Ascending aorta (tissue), 2 donors: ENCODE measurements around the gene FAM186B. TPM values are rescaled to one million over a fixed set of nuclear protein-coding genes. Genes with fewer than 3 reads are reported as not detected.
"Not testable (repeated sequence)": the region's sequence is repeated elsewhere in the genome, so short reads cannot be mapped to it uniquely, and the experiment has no call there.

Experiments
- DNase-seq, 2 donors: peaks; one replicate each; pipeline ENCODE4 v3.0.0-alpha.2; 2019; ENCODE audit warnings: low spot score in 2 of 2
- H3K27ac ChIP-seq, 2 donors: fragments of 200-600 bp; sonication (generic); one replicate each; pipeline ENCODE4 v1.5.1; 2016 to 2017; ENCODE audit warnings: mild to moderate bottlenecking in 1 of 2
- H3K27me3 ChIP-seq: fragments of 200-600 bp; sonication (generic); one replicate; pipeline ENCODE4 v1.5.1; 2017
- H3K36me3 ChIP-seq, 2 donors: fragments of 200-600 bp; sonication (generic); one replicate each; pipeline ENCODE4 v1.5.1; 2016
- H3K4me1 ChIP-seq, 2 donors: fragments of 200-600 bp; sonication (generic); one replicate each; pipeline ENCODE4 v1.5.1; 2016 to 2017; ENCODE audit warnings: mild to moderate bottlenecking in 1 of 2
- H3K4me3 ChIP-seq, 2 donors: fragments of 200-600 bp; sonication (generic); one replicate each; pipeline ENCODE4 v1.5.1; 2016 to 2017; ENCODE audit warnings: mild to moderate bottlenecking in 1 of 2
- H3K9me3 ChIP-seq, 2 donors: fragments of 200-600 bp; sonication (generic); one replicate each; pipeline ENCODE4 v1.5.1; 2016
- intact Hi-C: fragments of 100-400 bp; cut with DNase I; formaldehyde crosslinking; loops from one replicate; pipeline ENCODE4 v1.15.1; 2023
- total RNA-seq: library from RNA; depleted of rRNA; stranded (reverse); fragments of >200 nt; gene quantifications from one replicate; pipeline ENCODE4 v1.1.0, GENCODE V29; 2016
- TF ChIP-seq, protein P1 (sequence below), 3 experiments: fragments of 200-600 bp in 2 of 3; fragments of 450-650 bp in 1 of 3; sonication (generic) in 2 of 3; IDR thresholded peaks; one replicate each; pipeline ENCODE4 v1.5.1; 2016 to 2019; ENCODE audit warnings: antibody characterized with exemption in 3 of 3, mild to moderate bottlenecking in 1 of 3, moderate library complexity in 1 of 3

Gene FAM186B, protein sequence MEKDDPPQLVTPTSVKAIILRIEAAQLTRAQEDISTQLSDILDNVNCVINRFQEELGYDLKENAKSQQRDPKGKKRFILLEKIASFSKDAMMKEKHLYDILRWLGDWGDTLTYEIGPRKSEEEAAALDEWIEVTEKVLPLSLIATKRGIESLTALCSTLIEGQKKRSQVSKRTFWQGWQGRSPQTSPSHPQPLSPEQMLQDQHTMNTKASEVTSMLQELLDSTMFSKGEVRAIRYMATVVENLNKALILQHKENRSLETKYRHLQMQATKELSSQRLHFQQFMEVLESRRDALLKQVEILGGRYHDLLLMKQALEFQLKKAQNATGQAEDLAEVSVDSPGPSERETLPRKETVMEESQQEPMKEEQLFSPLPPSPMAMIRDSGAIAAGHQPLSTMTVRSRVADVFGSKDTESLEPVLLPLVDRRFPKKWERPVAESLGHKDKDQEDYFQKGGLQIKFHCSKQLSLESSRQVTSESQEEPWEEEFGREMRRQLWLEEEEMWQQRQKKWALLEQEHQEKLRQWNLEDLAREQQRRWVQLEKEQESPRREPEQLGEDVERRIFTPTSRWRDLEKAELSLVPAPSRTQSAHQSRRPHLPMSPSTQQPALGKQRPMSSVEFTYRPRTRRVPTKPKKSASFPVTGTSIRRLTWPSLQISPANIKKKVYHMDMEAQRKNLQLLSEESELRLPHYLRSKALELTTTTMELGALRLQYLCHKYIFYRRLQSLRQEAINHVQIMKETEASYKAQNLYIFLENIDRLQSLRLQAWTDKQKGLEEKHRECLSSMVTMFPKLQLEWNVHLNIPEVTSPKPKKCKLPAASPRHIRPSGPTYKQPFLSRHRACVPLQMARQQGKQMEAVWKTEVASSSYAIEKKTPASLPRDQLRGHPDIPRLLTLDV
- not detected for total RNA-seq

DNA sequence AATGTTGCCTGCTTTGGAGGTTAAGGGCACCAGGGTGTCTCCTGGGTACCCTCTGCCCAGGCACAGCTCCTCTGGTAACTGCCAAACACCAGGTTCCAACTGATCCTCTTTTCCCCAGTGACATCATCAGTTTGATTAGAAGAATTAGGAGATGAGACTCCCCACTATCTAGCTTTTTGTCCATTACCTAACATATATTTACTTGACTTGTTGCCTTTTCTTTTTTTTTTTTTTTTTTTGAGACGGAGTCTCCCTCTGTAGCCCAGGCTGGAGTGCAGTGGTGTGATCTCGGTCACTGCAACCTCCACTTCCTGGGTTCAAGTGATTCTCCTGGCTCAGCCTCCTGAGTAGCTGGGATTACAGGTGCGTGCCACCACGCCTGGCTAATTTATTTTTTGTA is at the start of gene FAM186B:
FAM186B (minus strand) TSS at position 101 of the 400 bp plus-strand sequence. CDS start 162 bp downstream, outside the sequence.
- H3K36me3 ChIP-seq, DNase-seq, H3K4me1 ChIP-seq, intact Hi-C loops, H3K27me3 ChIP-seq, H3K27ac ChIP-seq, H3K9me3 ChIP-seq, H3K4me3 ChIP-seq: not testable (repeated sequence)

- intact Hi-C loops = no loop called here
- DNase-seq = no peak
- Histone ChIP-seq H3K36me3 (peaks cover 19 to 82% of the 10 kb centered on the region in 2 donors), H3K9me3 (no peaks in the 10 kb centered on the region), H3K27me3 (no peaks in the 10 kb centered on the region), H3K4me1 (no peaks in the 10 kb centered on the region), H3K27ac (no peak overlapping the region), H3K4me3 (no peak overlapping the region)
- TF ChIP-seq, protein P1, sequence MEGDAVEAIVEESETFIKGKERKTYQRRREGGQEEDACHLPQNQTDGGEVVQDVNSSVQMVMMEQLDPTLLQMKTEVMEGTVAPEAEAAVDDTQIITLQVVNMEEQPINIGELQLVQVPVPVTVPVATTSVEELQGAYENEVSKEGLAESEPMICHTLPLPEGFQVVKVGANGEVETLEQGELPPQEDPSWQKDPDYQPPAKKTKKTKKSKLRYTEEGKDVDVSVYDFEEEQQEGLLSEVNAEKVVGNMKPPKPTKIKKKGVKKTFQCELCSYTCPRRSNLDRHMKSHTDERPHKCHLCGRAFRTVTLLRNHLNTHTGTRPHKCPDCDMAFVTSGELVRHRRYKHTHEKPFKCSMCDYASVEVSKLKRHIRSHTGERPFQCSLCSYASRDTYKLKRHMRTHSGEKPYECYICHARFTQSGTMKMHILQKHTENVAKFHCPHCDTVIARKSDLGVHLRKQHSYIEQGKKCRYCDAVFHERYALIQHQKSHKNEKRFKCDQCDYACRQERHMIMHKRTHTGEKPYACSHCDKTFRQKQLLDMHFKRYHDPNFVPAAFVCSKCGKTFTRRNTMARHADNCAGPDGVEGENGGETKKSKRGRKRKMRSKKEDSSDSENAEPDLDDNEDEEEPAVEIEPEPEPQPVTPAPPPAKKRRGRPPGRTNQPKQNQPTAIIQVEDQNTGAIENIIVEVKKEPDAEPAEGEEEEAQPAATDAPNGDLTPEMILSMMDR (IDR thresholded peaks at IDR 0.05) = no peak
Observed at GRCh38 chr12:49654715-49655114, 49.3 kb upstream of the FAM186B start.

DNA sequence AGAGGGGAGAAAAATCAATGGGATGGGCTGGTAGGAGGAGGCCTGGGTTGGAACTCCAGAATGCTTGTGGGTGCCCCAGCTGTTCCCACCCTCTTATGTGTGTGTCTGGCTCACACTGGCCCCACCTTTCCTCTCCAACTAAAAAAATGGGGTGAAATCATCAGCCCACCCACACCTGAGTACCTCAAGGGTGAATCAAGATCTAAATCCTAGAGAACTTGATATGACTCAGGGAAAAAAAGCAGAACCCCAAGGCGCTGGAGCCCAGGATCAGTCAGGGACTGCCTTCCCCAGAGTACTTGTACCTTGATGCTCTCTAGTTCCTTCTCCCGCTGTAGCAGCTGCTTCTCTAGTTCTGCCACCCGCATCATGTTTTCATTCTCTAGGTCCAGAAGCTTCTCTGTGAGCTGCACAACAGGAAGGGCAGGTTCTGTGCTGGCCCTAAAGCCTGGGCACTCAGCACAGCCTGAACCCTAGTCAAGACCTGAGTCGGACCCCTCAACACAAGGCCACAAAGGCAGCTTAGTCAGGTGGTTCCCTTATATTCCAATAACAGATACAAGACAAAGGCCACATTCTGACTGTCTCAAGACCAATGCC is 47.6 kb upstream of the FAM186B start:
- Histone ChIP-seq H3K9me3 (no peaks in the 10 kb centered on the region), H3K27ac (no peak overlapping the region), H3K4me3 (no peak overlapping the region), H3K4me1 (peaks cover 0 to 7% of the 10 kb centered on the region in 2 donors), H3K36me3 (peaks cover 13 to 80% of the 10 kb centered on the region in 2 donors), H3K27me3 (no peaks in the 10 kb centered on the region)
- no peak for DNase-seq
- intact Hi-C loops = no loop called here
- TF ChIP-seq, protein P1 (IDR thresholded peaks at IDR 0.05) = no peak

- Histone ChIP-seq H3K4me3 (no peak overlapping the region), H3K27ac (no peak overlapping the region), H3K27me3 (no peaks in the 10 kb centered on the region), H3K4me1 (peaks cover 0 to 18% of the 10 kb centered on the region in 2 donors), H3K9me3 (no peaks in the 10 kb centered on the region), H3K36me3 (peaks cover 16 to 75% of the 10 kb centered on the region in 2 donors)
- no peak for DNase-seq
- TF ChIP-seq, protein P1 (IDR thresholded peaks at IDR 0.05) = no peak
- intact Hi-C loops = no loop called here
Observed at GRCh38 chr12:49651855-49652254, 46.4 kb upstream of the FAM186B start.

DNA sequence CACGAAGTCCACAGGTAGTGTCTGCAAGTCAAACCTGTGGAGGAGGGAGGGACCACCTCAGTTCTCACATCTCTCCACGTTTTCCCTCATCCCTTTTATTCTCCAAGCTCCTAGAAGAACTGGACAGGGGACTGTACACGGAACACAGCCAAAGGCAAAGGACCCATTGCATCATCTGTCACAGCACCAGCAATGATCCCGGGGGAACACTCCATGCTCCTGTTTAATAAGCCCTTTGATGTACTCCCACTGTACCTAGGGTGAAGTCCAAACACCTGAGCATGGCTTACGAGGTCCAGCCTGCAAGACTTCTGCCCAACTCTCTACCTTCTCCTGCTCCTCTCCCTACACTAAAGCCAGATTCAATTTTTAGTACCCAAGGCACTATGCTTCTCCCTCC is 44.5 kb upstream of the FAM186B start:
- Histone ChIP-seq H3K36me3 (peaks cover 21 to 80% of the 10 kb centered on the region in 2 donors), H3K9me3 (no peaks in the 10 kb centered on the region), H3K4me3 (no peak overlapping the region), H3K27me3 (no peaks in the 10 kb centered on the region), H3K27ac (no peak overlapping the region), H3K4me1 (peaks cover 0 to 19% of the 10 kb centered on the region in 2 donors)
- TF ChIP-seq, protein P1 (IDR thresholded peaks at IDR 0.05) = no peak
- intact Hi-C loops = loop anchor here (10.0 kb wide), 1 partner anchor 195 kb away; the partner anchor contains the start of gene BCDIN3D
- DNase-seq = no peak
